ENCODE measurements around the gene SAMHD1. TPM values are rescaled to one million over a fixed set of nuclear protein-coding genes. Genes with fewer than 3 reads are reported as not detected.

Gene SAMHD1
- total and polyA plus RNA-seq, 2 of the 13 experiments (the other 11 are each of a cell fraction or from before 2014, with no cell fraction given): 16.9 to 43.5 TPM

DNA sequence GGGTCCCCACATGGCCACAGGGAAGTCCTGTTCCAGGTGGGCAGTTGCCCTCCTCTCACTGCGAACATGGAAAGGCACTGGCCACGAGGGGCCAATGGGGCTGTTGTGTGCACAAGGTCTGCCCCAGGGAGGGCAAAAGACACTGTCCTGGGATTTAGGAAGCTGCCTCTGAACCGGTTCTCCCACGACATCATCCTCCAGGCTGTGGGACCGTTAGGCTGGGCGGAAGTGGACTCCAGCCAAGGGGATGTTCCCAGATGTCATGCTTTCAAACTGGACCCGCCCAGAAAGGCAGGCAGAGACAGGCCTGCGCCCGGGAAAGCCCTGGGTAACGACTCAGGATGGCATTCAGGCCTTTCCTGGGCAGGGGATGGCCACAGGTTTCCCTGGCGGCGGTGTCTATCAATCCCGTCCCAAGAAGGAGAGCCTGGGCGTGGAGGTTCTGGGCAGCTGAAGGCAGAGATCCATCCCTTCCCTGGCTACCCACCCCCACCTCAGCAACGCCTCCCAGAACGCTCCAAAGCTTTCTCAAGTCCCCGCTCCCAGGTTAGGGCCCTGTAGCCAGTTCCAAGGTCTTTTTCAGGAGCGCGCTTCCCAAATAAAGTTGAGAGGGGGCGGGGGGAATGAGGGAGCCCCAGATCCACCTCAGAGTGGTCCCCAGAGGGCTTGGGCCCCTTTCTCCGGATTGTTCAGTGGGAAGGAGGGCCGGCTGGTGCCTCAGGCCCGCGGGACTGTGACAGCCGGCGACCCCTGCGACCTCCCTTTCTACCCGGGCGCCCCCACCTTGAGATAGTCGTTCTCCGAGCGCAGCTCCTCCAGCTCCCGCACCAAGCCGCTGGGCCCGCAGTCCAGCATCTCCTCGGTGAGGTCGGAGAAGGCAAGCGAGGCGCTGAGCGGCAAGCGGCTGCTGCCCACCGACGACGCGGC is 89.4 kb downstream of the SAMHD1 start:
- no peaks in the 10 kb centered on the region for H4K20me1 ChIP-seq (ENCODE audit: insufficient read depth, low read length)
- no peaks in the 10 kb centered on the region for H3K9me3 ChIP-seq (ENCODE audit: low read length)
- DNase-seq (ENCODE audit: low spot score): peak; percentile 87
- no peaks in the 10 kb centered on the region; a peak in 2 of 5 replicates for H3K36me3 ChIP-seq (replicated peaks in 1 of 2; ENCODE audit: control insufficient read depth in 1 of 2, insufficient read depth in 2 of 2, low read length in 2 of 2)
- TSS peak; percentile 83 for BruUV-seq (replicated peaks)
- peaks cover 68% of the 10 kb centered on the region for H3K4me1 ChIP-seq (ENCODE audit: insufficient read depth, low read length)
- POLR2A ChIA-PET: interaction anchor here (0.5 to 4.9 kb wide), 9 partner anchors 8 to 1480 kb away, joined by 3 to 39 read pairs (median 4); partner anchors contain the start of genes DSN1 and TLDC2
- WGBS (ENCODE audit: low lambda C conversion rate): 3% methylated on average over 26 of the region's 45 CpGs
- peak overlapping the region; percentile 36 for H3K27ac ChIP-seq (ENCODE audit: extremely low read length, insufficient read depth, low read length)
- peak; percentile 99 for FAIRE-seq
- in situ Hi-C loops (cut with HindIII; ENCODE audit: extremely low pct_ligation_motif_present, low pct_unique_long_range_greater_than_20kb): no loop called here
- intact Hi-C loops (cut with micrococcal nuclease; ENCODE audit: unreplicated experiment): loop anchor here (1.0 kb wide), 1 partner anchor 10 kb away; no protein-coding TSS in a partner anchor
- H3K4me3 ChIP-seq (replicated peaks in 1 of 3; ENCODE audit: insufficient read depth in 1 of 3, low read depth in 2 of 3, low read length in 3 of 3): peak overlapping the region; percentile 68 to 86 (median 73)
- H3K79me2 ChIP-seq (ENCODE audit: insufficient read depth, low read length): peaks cover 22% of the 10 kb centered on the region
- peak overlapping the region; percentile 68 for H3K9ac ChIP-seq (ENCODE audit: insufficient read depth, low read depth, low read length)
- peak; percentile 63 for ATAC-seq
- H3K4me2 ChIP-seq (ENCODE audit: low read depth, low read length): peak overlapping the region; percentile 84
- peaks cover 1 to 17% of the 10 kb centered on the region in 2 experiments; a peak in 1 of 5 replicates for H3K27me3 ChIP-seq (ENCODE audit: control insufficient read depth in 1 of 2, insufficient read depth in 2 of 2, low read length in 2 of 2)
- CTCF ChIA-PET (ENCODE audit: low intra/inter-chr PET ratio, low total read pairs): no interaction called here
- no peak overlapping the region for H2AFZ ChIP-seq (ENCODE audit: low read length)
- TF ChIP-seq AKAP8 (CRISPR knock-in tag; IDR thresholded peaks at IDR 0.05): 0 out of 2 replicates have a peak, but pooled peaks have one; percentile 31
- TF ChIP-seq, protein P1, sequence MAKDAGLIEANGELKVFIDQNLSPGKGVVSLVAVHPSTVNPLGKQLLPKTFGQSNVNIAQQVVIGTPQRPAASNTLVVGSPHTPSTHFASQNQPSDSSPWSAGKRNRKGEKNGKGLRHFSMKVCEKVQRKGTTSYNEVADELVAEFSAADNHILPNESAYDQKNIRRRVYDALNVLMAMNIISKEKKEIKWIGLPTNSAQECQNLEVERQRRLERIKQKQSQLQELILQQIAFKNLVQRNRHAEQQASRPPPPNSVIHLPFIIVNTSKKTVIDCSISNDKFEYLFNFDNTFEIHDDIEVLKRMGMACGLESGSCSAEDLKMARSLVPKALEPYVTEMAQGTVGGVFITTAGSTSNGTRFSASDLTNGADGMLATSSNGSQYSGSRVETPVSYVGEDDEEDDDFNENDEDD (CRISPR knock-in tag; IDR thresholded peaks at IDR 0.05; ENCODE audit: borderline replicate concordance): peak; percentile 69; the same call in 1 of the 2 replicates
- TF ChIP-seq PAF1 (CRISPR knock-in tag; IDR thresholded peaks at IDR 0.05): no peak
- peak; percentile 27; the same call in 1 of the 2 replicates for TF ChIP-seq HES4 (CRISPR knock-in tag; IDR thresholded peaks at IDR 0.05; ENCODE audit: borderline replicate concordance)
- no peak for TF ChIP-seq CHCHD3 (CRISPR knock-in tag; IDR thresholded peaks at IDR 0.05)
- TF ChIP-seq, protein P2, sequence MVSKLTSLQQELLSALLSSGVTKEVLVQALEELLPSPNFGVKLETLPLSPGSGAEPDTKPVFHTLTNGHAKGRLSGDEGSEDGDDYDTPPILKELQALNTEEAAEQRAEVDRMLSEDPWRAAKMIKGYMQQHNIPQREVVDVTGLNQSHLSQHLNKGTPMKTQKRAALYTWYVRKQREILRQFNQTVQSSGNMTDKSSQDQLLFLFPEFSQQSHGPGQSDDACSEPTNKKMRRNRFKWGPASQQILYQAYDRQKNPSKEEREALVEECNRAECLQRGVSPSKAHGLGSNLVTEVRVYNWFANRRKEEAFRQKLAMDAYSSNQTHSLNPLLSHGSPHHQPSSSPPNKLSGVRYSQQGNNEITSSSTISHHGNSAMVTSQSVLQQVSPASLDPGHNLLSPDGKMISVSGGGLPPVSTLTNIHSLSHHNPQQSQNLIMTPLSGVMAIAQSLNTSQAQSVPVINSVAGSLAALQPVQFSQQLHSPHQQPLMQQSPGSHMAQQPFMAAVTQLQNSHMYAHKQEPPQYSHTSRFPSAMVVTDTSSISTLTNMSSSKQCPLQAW (CRISPR knock-in tag; IDR thresholded peaks at IDR 0.05): peak; percentile 53; the same call in 1 of the 2 replicates
- no peak for TF ChIP-seq ZFP36 (IDR thresholded peaks at IDR 0.05; ENCODE audit: borderline replicate concordance, low read depth, low read length, partially characterized antibody)
- TF ChIP-seq ZNF605 (CRISPR knock-in tag; IDR thresholded peaks at IDR 0.05): peak; percentile 91
- TF ChIP-seq TBL1XR1 (IDR thresholded peaks at IDR 0.05; ENCODE audit: borderline replicate concordance, low read length, partially characterized antibody): no peak
- TF ChIP-seq, protein P3, sequence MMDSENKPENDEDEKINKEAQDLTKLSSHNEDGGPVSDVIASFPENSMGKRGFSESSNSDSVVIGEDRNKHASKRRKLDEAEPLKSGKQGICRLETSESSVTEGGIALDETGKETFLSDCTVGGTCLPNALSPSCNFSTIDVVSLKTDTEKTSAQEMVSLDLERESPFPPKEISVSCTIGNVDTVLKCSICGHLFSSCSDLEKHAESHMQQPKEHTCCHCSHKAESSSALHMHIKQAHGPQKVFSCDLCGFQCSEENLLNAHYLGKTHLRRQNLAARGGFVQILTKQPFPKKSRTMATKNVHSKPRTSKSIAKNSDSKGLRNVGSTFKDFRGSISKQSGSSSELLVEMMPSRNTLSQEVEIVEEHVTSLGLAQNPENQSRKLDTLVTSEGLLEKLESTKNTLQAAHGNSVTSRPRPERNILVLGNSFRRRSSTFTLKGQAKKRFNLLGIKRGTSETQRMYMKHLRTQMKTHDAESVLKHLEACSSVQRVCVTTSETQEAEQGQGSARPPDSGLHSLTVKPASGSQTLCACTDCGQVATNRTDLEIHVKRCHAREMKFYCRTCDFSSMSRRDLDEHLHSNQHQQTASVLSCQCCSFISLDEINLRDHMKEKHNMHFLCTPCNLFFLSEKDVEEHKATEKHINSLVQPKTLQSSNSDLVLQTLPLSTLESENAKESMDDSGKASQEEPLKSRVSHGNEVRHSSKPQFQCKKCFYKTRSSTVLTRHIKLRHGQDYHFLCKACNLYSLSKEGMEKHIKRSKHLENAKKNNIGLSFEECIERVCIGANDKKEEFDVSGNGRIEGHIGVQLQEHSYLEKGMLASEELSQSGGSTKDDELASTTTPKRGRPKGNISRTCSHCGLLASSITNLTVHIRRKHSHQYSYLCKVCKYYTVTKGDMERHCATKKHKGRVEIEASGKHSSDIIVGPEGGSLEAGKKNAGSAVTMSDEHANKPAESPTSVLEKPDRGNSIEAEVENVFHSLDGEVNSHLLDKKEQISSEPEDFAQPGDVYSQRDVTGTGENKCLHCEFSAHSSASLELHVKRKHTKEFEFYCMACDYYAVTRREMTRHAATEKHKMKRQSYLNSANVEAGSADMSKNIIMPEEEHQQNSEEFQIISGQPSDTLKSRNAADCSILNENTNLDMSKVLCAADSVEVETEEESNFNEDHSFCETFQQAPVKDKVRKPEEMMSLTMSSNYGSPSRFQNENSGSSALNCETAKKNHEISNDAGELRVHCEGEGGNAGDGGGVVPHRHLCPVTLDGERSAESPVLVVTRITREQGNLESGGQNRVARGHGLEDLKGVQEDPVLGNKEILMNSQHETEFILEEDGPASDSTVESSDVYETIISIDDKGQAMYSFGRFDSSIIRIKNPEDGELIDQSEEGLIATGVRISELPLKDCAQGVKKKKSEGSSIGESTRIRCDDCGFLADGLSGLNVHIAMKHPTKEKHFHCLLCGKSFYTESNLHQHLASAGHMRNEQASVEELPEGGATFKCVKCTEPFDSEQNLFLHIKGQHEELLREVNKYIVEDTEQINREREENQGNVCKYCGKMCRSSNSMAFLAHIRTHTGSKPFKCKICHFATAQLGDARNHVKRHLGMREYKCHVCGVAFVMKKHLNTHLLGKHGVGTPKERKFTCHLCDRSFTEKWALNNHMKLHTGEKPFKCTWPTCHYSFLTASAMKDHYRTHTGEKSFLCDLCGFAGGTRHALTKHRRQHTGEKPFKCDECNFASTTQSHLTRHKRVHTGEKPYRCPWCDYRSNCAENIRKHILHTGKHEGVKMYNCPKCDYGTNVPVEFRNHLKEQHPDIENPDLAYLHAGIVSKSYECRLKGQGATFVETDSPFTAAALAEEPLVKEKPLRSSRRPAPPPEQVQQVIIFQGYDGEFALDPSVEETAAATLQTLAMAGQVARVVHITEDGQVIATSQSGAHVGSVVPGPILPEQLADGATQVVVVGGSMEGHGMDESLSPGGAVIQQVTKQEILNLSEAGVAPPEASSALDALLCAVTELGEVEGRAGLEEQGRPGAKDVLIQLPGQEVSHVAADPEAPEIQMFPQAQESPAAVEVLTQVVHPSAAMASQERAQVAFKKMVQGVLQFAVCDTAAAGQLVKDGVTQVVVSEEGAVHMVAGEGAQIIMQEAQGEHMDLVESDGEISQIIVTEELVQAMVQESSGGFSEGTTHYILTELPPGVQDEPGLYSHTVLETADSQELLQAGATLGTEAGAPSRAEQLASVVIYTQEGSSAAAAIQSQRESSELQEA (CRISPR knock-in tag; IDR thresholded peaks at IDR 0.05; ENCODE audit: not compliant biosample characterization): peak; percentile 38
- TF ChIP-seq FOXP1 (IDR thresholded peaks at IDR 0.05): no peak
- TF ChIP-seq FOXP1 (CRISPR knock-in tag; IDR thresholded peaks at IDR 0.05): no peak
